H9 (cell line): ENCODE results near the gene GRIN3B. TPM values are rescaled to one million over a fixed set of nuclear protein-coding genes. Genes with fewer than 3 reads are reported as not detected.
A peak's percentile ranks its signal among the peaks of the same experiment; 100 is the strongest.

Source experiments
- DNase-seq: peaks from one replicate; pipeline ENCODE4 v3.0.0-alpha.2; 2017
- H2AFZ ChIP-seq: one replicate; pipeline ENCODE4 v1.6.1; 2013; ENCODE audit warnings: mild to moderate bottlenecking, low read length, control low read depth, moderate library complexity
- H2AK5ac ChIP-seq: 2 replicates; pipeline ENCODE4 v1.6.1; 2013; ENCODE audit warnings: low read length, control low read depth, mixed read lengths; ENCODE audit not compliant: insufficient read length
- H2BK120ac ChIP-seq: one replicate; pipeline ENCODE4 v1.6.1; 2013; ENCODE audit warnings: low read depth, mild to moderate bottlenecking, low read length, control low read depth, inconsistent platforms; ENCODE audit not compliant: poor library complexity, severe bottlenecking
- H2BK12ac ChIP-seq: 2 replicates; pipeline ENCODE4 v1.6.1; 2013; ENCODE audit warnings: low read length, control low read depth, mixed read lengths, low read depth; ENCODE audit not compliant: insufficient read length
- H2BK15ac ChIP-seq: 2 replicates; pipeline ENCODE4 v1.6.1; 2013; ENCODE audit warnings: low read depth, low read length, control low read depth
- H2BK20ac ChIP-seq: one replicate; pipeline ENCODE4 v1.6.1; 2013; ENCODE audit warnings: low read depth, mild to moderate bottlenecking, low read length, control low read depth, inconsistent platforms; ENCODE audit not compliant: poor library complexity, severe bottlenecking
- H2BK5ac ChIP-seq: 2 replicates; pipeline ENCODE4 v1.6.1; 2013; ENCODE audit warnings: low read length, control low read depth, mixed read lengths; ENCODE audit not compliant: insufficient read length
- H3K14ac ChIP-seq: 2 replicates; pipeline ENCODE4 v1.6.1; 2013; ENCODE audit warnings: low read length, control low read depth; ENCODE audit not compliant: insufficient read depth
- H3K18ac ChIP-seq: 2 replicates; pipeline ENCODE4 v1.6.1; 2013; ENCODE audit warnings: low read depth, mild to moderate bottlenecking, mixed read lengths, low read length, control low read depth; ENCODE audit not compliant: insufficient read length
- H3K23ac ChIP-seq: 2 replicates; pipeline ENCODE4 v1.6.1; 2013; ENCODE audit warnings: low read length, control low read depth, mixed read lengths, low read depth; ENCODE audit not compliant: insufficient read length
- H3K23me2 ChIP-seq: 2 replicates; pipeline ENCODE4 v1.6.1; 2013; ENCODE audit warnings: low read depth, mild to moderate bottlenecking, mixed read lengths, low read length, control low read depth; ENCODE audit not compliant: insufficient read length, poor library complexity, severe bottlenecking
- H3K27ac ChIP-seq: 2 replicates; pipeline ENCODE4 v1.5.1; 2013; ENCODE audit warnings: low read length, control low read depth, mixed read lengths, low read depth; ENCODE audit not compliant: insufficient read length
- H3K27me3 ChIP-seq: 2 replicates; pipeline ENCODE4 v1.6.1; 2013; ENCODE audit warnings: low read length, control low read depth, inconsistent platforms; ENCODE audit not compliant: insufficient read depth
- H3K4ac ChIP-seq: 2 replicates; pipeline ENCODE4 v1.6.1; 2013; ENCODE audit warnings: low read depth, mild to moderate bottlenecking, control low read depth, inconsistent platforms, low read length, moderate library complexity
- H3K4me1 ChIP-seq: 2 replicates; pipeline ENCODE4 v1.6.1; 2013; ENCODE audit warnings: low read length, control low read depth, inconsistent platforms; ENCODE audit not compliant: insufficient read depth
- H3K4me2 ChIP-seq: 2 replicates; pipeline ENCODE4 v1.6.1; 2013; ENCODE audit warnings: low read length, control low read depth, mixed read lengths; ENCODE audit not compliant: insufficient read length, insufficient read depth
- H3K56ac ChIP-seq: 2 replicates; pipeline ENCODE4 v1.6.1; 2013; ENCODE audit warnings: low read depth, mild to moderate bottlenecking, mixed read lengths, low read length, control low read depth; ENCODE audit not compliant: insufficient read length
- H3K79me1 ChIP-seq: 2 replicates; pipeline ENCODE4 v1.6.1; 2013; ENCODE audit warnings: low read depth, mild to moderate bottlenecking, moderate library complexity, low read length, control low read depth, inconsistent platforms; ENCODE audit not compliant: insufficient read depth, poor library complexity, severe bottlenecking
- H3K79me2 ChIP-seq: 2 replicates; pipeline ENCODE4 v1.6.1; 2013; ENCODE audit warnings: low read length, control low read depth, inconsistent platforms; ENCODE audit not compliant: insufficient read depth
- H3K9ac ChIP-seq: 2 replicates; pipeline ENCODE4 v1.6.1; 2013; ENCODE audit warnings: low read length, control low read depth, mixed read lengths; ENCODE audit not compliant: insufficient read length; ENCODE audit errors: extremely low read depth
- H3K9me3 ChIP-seq: one replicate; pipeline ENCODE4 v1.6.1; 2013; ENCODE audit warnings: low read depth, low read length, inconsistent platforms; ENCODE audit not compliant: control insufficient read depth
- H3T11ph ChIP-seq: one replicate; pipeline ENCODE4 v1.6.1; 2013; ENCODE audit warnings: mild to moderate bottlenecking, low read length, control low read depth, inconsistent platforms
- H4K20me1 ChIP-seq: one replicate; pipeline ENCODE4 v1.6.1; 2013; ENCODE audit not compliant: control insufficient read depth, insufficient read length, insufficient read depth
- H4K5ac ChIP-seq: 2 replicates; pipeline ENCODE4 v1.6.1; 2013; ENCODE audit warnings: low read depth, mild to moderate bottlenecking, mixed read lengths, low read length, control low read depth; ENCODE audit not compliant: insufficient read length
- H4K8ac ChIP-seq: replicated peaks from 2 replicates; pipeline ENCODE4 v1.6.1; 2013; ENCODE audit warnings: low read length, control low read depth, mixed read lengths, low read depth; ENCODE audit not compliant: insufficient read length
- H4K91ac ChIP-seq: 2 replicates; pipeline ENCODE4 v1.6.1; 2013; ENCODE audit warnings: low read depth, mild to moderate bottlenecking, moderate library complexity, mixed read lengths, low read length, control low read depth; ENCODE audit not compliant: insufficient read length
- H3K27ac Mint-ChIP-seq, 3 experiments: 2 replicates in 2 of 3; 3 replicates in 1 of 3; pipeline ENCODE4 v1.8.0; 2020 to 2021; ENCODE audit warnings: mixed read lengths in 3 of 3, mild to moderate bottlenecking in 1 of 3, moderate library complexity in 1 of 3
- H3K27me3 Mint-ChIP-seq: 2 replicates; pipeline ENCODE4 v1.8.0; 2021; ENCODE audit warnings: low read depth, mild to moderate bottlenecking, moderate library complexity, mixed read lengths
- H3K36me3 Mint-ChIP-seq, 3 experiments: 2 replicates in 2 of 3; 3 replicates in 1 of 3; pipeline ENCODE4 v1.8.0; 2020 to 2021; ENCODE audit warnings: low read depth in 3 of 3, mixed read lengths in 3 of 3; ENCODE audit not compliant: insufficient read depth in 1 of 3
- H3K4me1 Mint-ChIP-seq, 2 experiments: 2 replicates each; pipeline ENCODE4 v1.8.0; 2020; ENCODE audit warnings: mixed read lengths in 2 of 2
- H3K4me3 Mint-ChIP-seq, 2 experiments: 2 replicates in 1 of 2; 3 replicates in 1 of 2; pipeline ENCODE4 v1.8.0; 2020 to 2021; ENCODE audit warnings: mild to moderate bottlenecking in 2 of 2, mixed read lengths in 2 of 2, moderate library complexity in 1 of 2
- H3K9me3 Mint-ChIP-seq, 2 experiments: 2 replicates in 1 of 2; 3 replicates in 1 of 2; pipeline ENCODE4 v1.8.0; 2020; ENCODE audit warnings: mild to moderate bottlenecking in 2 of 2, mixed read lengths in 2 of 2, moderate library complexity in 1 of 2
- WGBS: extraction: QIAGEN DNeasy Blood & Tissue Kit; methylation state at CpG from one replicate; pipeline ENCODE4 v1.1.7; 2013; ENCODE audit warnings: missing lambda C conversion rate, low lambda C conversion rate, mixed read lengths; ENCODE audit not compliant: insufficient read length; ENCODE audit errors: extremely low coverage; 5-methylcytosine and 5-hydroxymethylcytosine counted together
- total RNA-seq: library from RNA; stranded (reverse); gene quantifications from 2 replicates; pipeline ENCODE4 v1.2.1, GENCODE V29; 2021
- TF ChIP-seq, protein P1 (sequence below): fragments of 200-600 bp; sonication (generic); conservative IDR thresholded peaks from 3 replicates; pipeline ENCODE4 v1.8.0; 2021; ENCODE audit warnings: antibody characterized with exemption, mild to moderate bottlenecking

The GRIN3B gene
- total RNA-seq, 1 experiment from 2014 or later = 1.0 TPM

DNA sequence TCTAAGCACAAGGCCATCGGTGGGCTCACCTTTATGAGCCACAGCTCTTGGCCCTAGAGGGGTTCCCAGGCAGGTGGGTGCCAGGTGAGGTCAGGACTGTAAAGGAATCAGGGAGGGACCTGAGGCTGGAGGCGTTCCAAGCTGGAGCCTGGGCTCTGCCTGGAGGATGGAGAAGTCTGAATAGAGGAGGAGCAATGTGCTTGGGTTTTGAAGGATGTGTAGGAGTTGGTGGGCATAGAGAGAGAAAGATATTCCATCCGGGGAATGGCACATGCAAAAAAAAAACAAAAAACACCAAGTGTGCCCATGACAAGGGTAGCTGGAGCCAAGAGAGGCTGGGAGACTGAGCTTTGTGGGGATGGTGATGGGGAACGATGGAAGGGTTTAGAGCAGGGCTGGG is 2.4 kb downstream of the GRIN3B start:
- H3K18ac ChIP-seq = no peak overlapping the region
- H2BK12ac ChIP-seq = no peak overlapping the region
- TF ChIP-seq, protein P1, sequence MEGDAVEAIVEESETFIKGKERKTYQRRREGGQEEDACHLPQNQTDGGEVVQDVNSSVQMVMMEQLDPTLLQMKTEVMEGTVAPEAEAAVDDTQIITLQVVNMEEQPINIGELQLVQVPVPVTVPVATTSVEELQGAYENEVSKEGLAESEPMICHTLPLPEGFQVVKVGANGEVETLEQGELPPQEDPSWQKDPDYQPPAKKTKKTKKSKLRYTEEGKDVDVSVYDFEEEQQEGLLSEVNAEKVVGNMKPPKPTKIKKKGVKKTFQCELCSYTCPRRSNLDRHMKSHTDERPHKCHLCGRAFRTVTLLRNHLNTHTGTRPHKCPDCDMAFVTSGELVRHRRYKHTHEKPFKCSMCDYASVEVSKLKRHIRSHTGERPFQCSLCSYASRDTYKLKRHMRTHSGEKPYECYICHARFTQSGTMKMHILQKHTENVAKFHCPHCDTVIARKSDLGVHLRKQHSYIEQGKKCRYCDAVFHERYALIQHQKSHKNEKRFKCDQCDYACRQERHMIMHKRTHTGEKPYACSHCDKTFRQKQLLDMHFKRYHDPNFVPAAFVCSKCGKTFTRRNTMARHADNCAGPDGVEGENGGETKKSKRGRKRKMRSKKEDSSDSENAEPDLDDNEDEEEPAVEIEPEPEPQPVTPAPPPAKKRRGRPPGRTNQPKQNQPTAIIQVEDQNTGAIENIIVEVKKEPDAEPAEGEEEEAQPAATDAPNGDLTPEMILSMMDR = no peak
- H3K23ac ChIP-seq = no peak overlapping the region
- H3K4ac ChIP-seq = no peak overlapping the region
- no peak overlapping the region for H2BK5ac ChIP-seq
- H3K56ac ChIP-seq = no peak overlapping the region
- H3K27me3 ChIP-seq = peaks cover 10% of the 10 kb centered on the region
- no peak overlapping the region for H3K9ac ChIP-seq
- H3K9me3 ChIP-seq = no peaks in the 10 kb centered on the region
- no peaks in the 10 kb centered on the region for H4K20me1 ChIP-seq
- Mint-ChIP-seq H3K36me3 (peaks cover 0 to 13% (median 8%) of the 10 kb centered on the region in 3 experiments; a peak in 4 of 7 replicates), H3K4me3 (peak overlapping the region in 1 of 2 experiments; percentile 4; a peak in 1 of 5 replicates), H3K4me1 (peaks cover 0 to 5% of the 10 kb centered on the region in 2 experiments; a peak in 2 of 4 replicates), H3K9me3 (no peaks in the 10 kb centered on the region; a peak in 1 of 5 replicates), H3K27me3 (peaks cover 38% of the 10 kb centered on the region), H3K27ac (no peak overlapping the region)
- DNase-seq = no peak
- H4K91ac ChIP-seq = no peak overlapping the region
- H2AFZ ChIP-seq = no peak overlapping the region
- H2AK5ac ChIP-seq = no peak overlapping the region
- H4K8ac ChIP-seq = no peak overlapping the region
- H3K23me2 ChIP-seq = peaks cover 10% of the 10 kb centered on the region
- H2BK15ac ChIP-seq = no peak overlapping the region
- H3T11ph ChIP-seq = no peak overlapping the region
- H2BK20ac ChIP-seq = no peak overlapping the region
- 0 out of 2 replicates have a peak, but pooled peaks cover 2% of the 10 kb centered on the region for H3K79me2 ChIP-seq
- no peaks in the 10 kb centered on the region for H3K4me1 ChIP-seq
- no peak overlapping the region for H4K5ac ChIP-seq
- H3K79me1 ChIP-seq = no peaks in the 10 kb centered on the region
- no peak overlapping the region for H2BK120ac ChIP-seq
- H3K27ac ChIP-seq = no peak overlapping the region
- H3K4me2 ChIP-seq = no peak overlapping the region
- no peak overlapping the region for H3K14ac ChIP-seq
- no CpG with 5 or more reads among the region's 4 CpGs for WGBS
